AG20443 (cell line): ENCODE measurements around the gene MAST3.
A peak's percentile ranks its signal among the peaks of the same experiment; 100 is the strongest.

Experiments used
- DNase-seq: peaks from one replicate; pipeline ENCODE4 v3.0.0; 2012; ENCODE audit warnings: low spot score, mixed read lengths

Gene MAST3

DNA sequence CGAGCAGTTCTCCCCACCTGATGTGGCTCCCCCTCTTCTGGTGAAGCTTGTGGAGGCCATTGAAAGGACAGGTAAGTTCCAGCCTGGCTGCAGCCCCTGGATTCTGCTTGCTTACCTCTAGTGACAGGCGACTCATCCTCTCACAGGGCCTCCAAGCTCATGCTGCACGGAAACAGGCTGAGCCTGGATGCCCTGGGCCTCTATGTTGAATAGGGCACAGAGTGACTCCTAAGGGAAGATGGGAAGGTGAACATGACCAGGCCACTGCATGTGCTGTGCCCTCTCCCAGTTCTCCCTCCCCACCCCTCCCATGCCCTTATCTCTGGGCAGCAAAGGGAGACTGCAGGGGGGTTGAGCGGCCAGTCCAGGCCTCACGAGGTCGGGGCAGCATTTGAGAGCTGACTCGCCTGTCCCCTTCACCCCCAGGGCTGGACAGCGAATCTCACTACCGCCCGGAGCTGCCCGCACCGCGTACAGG is 63.0 kb downstream of the MAST3 start:
- DNase-seq: no peak

DNA sequence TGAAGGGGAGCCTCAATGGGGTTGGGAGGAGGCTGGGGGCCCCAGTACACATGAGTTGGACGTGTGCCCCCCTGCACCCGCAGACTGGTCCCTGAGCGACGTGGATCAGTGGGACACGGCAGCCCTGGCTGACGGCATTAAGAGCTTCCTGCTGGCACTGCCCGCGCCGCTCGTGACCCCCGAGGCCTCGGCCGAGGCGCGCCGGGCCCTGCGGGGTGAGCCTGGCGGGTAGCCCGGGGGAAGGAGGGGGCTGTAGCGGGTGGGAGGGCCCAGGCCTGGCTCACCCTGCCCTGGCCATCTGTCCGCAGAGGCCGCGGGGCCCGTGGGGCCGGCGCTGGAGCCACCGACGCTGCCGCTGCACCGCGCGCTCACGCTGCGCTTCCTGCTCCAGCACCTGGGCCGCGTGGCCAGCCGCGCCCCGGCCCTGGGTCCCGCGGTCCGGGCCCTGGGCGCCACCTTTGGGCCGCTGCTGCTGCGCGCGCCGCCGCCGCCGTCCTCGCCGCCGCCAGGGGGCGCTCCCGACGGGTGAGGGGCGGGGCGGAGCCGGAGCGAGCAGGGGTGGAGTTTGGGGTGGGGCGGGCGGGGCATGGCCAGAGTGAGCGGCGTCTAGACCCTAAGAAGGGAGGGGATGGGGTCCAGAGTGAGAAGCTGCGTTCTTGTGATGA is 63.5 kb downstream of the MAST3 start:
- DNase-seq: peak; percentile 96

DNA sequence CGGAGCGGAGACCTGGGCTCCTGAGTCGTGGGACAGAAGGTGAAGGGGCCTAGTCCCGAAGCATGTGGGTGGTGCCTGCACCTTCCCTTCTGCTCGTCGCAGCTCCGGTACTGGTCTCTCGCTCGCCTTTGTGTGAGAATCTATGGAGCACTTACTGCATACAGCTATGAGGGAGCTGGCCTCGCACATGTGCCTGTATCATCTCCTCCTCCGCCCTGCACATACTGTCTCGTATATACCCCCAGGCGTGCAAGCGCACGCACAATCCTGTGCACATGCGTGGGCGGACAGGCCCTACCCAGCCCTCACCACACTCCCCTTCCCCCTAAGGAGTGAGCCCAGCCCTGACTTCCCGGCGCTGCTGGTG is 64.0 kb downstream of the MAST3 start:
- no peak for DNase-seq

DNA sequence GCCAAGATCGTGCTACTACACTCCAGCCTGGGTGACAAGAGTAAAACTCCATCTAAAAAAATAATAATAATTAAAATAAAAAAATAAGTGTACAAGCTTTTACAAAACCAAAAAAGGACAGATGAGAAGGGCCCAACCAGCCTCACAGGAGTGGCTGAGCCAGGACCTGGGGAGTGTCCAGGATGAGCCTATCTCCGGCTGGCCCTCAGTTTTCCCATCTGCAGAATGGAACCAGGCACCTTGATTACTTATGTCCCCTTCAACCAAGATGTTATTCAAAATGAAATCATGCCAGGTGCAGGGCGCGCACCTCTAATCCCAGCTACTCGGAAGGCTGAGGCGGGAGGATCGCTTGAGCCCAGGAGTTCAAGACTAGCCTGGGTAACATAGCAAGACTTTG is 66.5 kb downstream of the MAST3 start:
- DNase-seq: no peak

DNA sequence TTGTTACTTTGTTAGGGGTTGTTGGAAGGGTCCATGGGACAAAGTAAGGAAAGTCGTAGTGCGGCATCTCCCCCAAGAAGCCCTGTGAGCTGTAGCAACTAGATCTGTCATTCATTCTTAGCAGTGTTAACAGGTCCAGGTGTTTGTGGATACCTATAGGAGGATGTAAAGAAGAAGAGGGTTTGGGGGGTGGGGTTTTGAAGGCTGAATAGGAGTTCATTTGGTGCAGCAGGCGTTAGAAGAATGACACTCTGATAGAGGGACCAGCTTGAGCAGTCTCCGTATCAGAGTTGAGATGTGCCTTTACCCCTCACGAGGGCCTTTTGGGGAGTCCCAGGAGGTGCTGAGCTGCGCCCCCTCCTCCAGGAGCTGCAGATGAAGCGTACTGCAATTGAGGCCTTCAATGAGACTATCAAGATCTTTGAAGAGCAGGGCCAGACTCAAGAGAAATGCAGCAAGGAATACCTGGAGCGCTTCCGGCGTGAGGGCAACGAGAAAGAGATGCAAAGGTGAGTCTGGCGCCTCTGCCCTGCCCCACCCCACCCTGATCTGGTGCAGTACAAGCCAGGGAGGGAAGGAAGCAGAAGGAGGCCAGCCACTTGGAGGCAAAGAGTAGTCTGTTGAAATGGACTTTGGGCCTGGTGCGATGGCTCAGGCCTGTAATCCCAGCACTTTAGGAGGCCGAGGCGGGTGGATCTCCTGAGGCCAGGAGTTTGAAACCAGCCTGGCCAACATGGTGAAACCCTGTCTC is 68.4 kb downstream of the MAST3 start:
- DNase-seq: no peak

DNA sequence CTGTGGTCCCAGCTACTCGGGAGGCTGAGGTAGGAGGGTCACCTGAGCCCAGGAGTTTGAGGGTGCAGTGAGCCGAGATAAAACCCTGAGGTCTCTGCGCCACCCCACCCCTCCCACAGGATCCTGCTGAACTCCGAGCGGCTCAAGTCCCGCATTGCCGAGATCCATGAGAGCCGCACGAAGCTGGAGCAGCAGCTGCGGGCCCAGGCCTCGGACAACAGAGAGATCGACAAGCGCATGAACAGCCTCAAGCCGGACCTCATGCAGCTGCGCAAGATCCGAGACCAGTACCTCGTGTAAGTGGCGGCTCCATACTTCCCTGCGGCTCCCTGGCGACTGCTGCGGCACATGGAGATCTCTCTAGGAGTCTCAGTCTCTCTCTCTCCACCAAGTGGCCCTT is 69.4 kb downstream of the MAST3 start:
- no peak for DNase-seq

DNA sequence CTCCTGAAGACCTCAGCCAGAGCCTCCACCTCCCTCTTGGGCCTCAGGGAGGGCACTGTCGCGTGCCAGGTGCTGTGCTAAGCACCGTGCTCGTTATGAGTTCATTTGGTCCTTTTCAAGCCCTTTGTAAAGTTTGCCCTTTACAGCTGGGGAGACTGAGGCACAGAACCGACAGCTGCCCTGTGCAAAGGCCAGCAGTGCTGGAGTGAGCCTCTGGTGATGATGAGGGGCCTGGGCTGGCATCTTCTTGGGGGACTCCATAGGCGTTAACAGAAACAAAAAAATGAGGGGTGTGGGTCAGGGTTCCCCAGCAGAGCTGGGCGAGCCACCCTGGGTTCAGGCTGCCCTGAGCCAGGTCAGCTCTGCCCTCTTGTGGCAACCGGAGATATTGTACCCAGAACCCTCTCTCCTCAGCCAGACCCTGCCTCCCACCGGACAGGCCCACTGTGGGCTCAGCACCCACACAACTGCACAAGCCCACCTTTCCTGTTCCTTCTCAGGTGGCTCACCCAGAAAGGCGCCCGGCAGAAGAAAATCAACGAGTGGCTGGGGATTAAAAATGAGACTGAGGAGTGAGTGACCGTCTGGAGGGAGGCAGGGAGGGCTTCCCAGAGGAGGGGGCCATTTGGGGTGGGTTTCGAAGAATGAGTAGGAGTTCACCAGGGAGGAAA is 70.5 kb downstream of the MAST3 start:
- DNase-seq: peak; percentile 90

DNA sequence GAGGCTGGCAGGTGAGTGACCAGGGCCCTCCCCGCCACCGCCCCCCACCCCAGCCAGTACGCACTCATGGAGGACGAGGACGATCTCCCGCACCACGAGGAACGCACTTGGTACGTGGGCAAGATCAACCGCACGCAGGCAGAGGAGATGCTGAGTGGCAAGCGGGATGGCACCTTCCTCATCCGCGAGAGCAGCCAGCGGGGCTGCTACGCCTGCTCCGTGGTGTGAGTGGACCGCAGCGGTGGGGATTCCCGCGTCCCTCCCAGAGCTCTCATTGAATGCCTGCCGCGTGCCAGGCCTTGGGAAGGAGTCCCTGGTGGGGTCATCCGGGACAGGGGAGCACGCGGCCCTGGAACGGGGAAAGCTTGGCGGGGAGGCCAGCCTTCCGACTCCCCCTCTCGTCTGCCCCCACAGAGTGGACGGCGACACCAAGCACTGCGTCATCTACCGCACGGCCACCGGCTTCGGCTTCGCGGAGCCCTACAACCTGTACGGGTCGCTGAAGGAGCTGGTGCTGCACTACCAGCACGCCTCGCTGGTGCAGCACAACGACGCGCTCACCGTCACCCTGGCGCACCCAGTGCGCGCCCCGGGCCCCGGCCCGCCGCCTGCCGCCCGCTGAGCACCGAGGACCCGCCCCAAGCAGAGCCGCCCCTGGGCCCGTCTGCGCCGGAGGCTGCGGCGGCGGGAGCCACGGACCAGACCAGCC is 71.2 kb downstream of the MAST3 start:
- no peak for DNase-seq

DNA sequence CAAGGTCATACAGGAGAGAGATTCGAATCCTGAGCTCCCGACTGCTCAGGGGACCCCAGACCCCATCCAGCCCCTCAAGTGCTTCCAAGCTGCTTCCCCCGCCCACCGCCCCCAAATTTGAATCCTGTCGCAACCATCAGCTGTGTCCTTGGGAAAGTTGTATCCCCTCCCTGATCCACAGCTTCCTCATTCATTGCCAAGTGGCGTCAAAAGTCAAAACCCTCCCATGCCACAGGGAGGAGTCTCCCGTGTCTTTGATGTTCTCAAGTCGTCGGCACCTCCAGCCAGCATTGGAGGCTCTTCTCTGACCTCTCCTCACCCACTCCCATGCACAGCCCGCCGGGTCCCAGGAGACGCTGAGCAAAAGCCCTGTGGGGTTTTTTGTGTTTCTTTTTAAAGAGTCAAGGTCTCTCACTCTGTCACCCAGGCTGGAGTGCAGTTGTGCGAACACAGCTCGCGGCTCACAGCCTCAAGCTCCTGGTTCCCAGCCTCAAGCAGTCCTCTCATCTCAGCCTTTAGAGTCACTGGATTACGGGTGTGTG is 73.2 kb downstream of the MAST3 start:
- DNase-seq: no peak

DNA sequence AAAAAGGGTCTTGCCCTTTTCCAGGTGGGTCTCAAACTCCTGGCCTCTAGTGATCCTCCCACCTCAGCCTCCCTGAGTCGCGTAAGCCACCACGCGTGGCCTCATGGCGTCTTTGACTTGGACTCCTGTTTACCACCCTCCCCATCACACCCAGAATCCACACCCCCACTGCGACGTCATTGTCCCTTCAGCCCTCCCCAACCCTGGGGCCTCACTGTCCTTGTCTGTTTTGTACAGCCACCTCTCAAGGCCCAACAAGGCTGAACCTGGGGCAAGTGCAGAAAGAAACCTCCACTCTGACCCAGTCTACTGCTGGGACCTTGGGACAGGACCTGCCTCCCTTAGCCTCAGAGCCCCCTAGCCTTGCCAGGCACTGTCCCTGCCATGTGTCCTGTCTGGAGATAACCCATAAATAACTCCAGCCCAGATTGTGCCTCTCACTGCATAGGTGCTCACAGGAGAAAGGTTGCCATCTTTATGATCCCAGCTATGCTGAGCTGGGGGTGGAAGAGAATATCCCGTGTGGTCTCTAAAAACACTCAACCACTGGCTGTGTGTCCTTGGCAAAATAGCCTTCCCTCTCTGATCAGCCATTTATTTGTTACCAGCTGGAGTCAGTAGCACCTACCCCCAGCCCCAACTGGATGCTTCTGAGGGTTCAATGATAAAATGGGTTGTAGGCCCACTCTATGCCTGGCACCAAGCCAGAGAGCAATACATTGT is 74.2 kb downstream of the MAST3 start:
- DNase-seq: no peak

DNA sequence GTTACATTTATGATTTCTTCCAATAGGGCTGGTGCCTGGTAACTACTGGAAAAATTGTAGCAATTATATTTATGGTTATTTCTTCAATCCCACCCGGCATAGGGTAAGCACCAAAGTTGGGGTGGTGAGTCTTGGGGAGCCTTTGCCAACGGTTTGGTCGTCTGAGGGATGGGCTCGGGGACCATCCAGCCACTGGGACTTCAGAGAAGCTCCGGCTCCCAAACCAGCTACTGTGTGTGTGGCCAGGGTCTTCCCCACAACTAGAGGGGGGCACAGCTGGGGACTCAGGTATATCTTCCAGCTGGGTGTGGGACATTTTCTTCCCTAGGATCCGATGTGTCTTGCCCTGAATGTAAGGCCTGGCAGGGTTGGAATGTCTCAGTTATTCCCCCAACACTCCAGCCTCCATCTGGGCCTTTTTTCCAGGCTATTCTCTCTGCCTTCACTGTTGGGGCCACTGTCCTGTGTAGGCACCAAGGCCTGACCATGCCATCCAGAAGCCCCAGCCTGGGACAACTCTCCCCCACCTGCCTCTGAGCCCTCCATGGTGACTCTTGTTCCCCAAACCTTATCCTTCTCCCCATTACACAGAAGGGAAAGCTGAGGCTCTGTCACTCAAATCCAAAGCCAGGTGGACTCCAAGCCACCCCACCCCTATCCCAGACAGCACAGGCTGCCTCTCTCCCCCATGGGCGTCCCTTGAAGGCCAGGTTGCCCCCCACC is 74.9 kb downstream of the MAST3 start:
- DNase-seq: no peak

DNA sequence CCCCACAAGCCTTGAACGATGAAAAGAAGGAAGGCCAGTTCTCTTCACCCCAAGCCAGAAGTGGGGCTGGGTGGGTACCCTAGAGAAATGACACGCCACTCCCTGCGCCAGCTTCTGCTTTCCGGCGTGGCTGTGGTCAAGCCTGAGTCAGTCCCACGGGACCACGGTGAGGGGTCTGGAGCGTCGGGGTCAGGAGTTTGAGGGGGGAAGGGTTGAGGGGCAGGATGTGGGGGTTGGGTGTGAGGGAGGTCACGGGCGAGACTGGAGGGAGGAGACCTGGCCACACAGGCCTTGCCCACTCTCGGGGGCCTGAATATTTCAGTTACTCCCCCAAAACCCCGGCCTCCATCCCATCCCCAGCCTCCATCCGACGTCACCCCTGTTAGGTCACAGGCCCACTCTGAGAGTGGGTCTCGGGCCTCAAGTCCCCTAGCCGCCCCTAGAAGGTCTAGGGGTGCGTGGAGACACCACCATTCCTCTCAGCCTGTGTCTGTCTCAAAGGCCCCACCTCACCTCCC is 75.5 kb downstream of the MAST3 start:
- DNase-seq: peak; percentile 63

DNA sequence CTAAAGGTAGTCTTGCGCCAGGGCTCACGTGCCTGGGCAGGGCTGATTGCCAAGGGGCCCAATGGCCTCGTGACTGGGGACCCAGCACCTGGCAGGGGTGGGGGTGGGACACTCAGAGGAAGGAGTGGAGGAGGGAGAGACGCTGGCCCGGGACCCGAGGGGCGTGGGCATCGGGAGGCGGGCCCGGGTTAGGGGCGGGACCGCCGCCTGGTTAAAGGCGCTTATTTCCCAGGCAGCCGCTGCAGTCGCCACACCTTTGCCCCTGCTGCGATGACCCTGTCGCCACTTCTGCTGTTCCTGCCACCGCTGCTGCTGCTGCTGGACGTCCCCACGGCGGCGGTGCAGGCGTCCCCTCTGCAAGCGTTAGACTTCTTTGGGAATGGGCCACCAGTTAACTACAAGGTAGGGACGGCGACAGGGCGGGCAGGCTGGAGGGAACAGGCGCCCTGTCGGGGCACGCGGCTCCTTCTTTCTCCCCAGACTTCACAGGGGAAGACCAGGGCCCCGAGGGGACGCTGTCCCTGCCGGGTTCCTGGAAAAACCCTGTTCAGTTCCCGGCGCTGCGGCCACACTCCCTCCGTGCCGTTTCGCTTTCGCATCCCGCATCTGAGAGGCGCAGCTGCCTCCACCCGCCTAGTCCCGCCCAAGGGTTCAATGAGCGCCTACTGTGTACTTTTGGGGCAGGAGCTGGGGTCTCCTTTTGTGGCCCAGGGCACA is 76.2 kb downstream of the MAST3 start, which contains the start of gene IFI30:
TSS of gene IFI30 (plus strand) at position 242 of the 717 bp plus-strand sequence. CDS start at position 271, 29 bp downstream.
- peak; percentile 89 for DNase-seq

DNA sequence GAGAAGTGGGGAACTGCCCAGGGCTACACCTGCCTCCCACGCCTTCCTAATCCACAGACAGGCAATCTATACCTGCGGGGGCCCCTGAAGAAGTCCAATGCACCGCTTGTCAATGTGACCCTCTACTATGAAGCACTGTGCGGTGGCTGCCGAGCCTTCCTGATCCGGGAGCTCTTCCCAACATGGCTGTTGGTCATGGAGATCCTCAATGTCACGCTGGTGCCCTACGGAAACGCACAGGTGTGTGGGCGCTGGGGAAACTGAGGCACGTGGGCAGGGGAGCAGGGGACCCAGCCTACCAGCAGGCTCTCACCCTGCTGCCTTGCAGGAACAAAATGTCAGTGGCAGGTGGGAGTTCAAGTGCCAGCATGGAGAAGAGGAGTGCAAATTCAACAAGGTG is 77.4 kb downstream of the MAST3 start:
- DNase-seq: no peak

DNA sequence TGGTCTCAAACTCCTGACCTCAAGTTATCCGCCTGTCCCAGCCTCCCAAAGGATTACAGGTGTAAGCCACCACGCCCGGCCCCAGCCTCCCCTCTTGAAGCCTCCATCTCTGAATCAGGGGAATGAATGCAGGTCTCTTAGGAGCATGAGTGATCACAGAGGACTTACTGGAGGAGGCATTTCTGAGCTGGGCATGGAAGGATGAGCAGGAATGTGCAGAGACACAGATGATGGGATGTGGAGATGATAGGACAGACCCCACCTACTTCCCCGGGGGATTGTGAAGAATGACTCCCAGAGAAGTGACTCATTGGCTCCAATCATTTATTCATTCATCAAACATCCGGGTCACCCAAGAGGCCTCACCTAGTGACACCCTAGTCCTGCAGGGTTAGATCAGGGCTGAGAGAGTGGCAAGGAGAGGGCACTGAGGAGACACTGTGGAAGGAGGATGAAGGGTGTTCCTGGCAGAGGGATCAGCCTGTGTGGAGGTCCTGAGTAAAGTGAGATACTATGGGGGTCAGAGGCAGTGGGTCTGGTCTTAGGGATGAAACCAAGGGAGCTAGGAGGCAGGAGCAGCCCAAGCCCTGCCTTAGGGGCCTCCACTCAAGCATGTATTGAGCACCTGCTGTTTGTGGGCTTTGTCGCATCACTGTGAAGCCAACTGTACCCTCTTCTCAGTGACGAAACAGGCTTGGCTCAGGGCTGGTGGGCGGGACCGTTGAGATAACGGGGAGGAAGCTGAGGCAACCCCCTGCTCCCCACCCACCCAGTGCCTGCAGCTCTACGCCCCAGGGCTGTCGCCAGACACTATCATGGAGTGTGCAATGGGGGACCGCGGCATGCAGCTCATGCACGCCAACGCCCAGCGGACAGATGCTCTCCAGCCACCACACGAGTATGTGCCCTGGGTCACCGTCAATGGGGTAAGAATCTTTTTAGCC is 79.1 kb downstream of the MAST3 start:
- no peak for DNase-seq

DNA sequence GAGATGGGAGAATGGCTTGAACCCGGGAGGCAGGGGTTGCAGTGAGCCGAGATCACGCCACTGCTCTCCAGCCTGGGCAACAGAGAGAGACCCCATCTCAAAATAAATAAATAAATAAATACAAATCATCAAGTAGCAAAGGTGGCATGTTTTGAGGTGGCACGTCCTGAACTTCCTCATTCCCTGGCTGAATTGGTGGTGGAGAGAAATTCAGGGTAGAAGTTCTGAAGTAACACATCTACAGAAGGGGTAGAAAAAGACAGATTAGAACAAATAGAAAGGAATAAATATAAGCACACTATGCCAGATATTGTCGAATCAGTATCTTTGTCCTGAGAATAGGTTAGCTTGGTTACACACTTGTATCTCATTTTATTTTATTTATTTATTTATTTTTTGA is 82.4 kb downstream of the MAST3 start:
- no peak for DNase-seq

DNA sequence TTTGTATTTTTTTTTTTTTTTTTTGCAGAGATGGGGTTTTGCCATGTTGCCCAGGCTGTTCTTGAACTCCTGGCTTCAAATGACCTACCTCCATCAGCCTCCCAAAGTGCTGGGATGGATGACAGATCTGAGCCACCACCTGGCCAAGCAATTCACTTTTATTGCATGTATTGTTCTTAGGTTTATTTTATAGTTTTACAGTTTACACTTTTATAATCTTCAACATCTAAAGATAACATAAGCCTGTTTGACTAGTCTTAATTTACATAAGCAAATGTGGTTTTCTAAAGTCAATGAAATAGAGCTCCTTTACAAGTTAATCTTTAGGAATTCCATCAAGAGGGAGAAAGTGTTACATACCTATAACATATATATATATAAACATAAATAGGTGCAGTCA is 86.0 kb downstream of the MAST3 start:
- no peak for DNase-seq

DNA sequence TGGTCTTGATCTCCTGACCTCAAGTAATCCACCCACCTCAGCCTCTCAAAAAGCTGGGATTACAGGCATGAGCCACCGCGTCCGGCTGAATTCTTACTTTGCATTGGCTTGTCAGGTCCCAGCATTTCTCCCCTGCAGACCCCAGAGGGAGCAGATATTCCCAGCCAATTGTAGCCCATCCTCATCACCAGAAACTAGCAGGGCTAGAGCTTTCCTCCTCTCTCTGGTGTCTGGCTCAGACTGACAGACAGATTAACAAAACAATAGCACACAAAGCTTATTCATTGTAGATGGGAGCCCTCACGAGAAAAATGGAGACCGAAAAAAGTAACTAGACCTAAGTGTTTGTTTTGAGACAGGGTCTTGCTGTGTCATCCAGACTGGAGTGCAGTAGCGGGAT is 88.0 kb downstream of the MAST3 start:
- no peak for DNase-seq

DNA sequence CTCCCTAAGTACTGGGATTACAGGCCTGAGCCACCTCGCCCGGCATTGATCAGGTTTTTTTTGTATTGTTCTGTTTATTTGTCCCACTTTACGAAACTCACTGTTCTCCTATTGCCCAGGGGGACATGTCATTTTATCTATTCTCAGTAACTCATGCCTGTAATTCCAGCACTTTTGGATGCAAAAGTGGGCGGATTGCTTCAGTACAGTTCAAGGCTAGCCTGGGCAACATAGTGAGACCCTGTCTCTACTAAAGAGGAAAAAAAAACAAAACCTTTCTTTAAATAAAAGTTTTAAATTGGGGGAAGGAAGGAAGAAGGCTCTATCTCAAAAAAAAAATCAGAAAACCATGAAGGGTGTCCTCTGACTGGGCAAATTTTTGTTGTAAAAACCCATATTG is 92.7 kb downstream of the MAST3 start:
- DNase-seq: no peak
